ENCODE data around the gene SETD2. TPM values are rescaled to one million over a fixed set of nuclear protein-coding genes. Genes with fewer than 3 reads are reported as not detected.
"Not testable (repeated sequence)": the region's sequence is repeated elsewhere in the genome, so short reads cannot be mapped to it uniquely, and the experiment has no call there.

Gene SETD2
- 37.0 and 47.7 TPM in 2 replicates for total RNA-seq (2021)
- percentile 90 among the genes with signal in this experiment for Bru-seq, nascent RNA
- percentile 88 among the genes with signal in this experiment for BruChase-seq, experiment 1, labeled RNA remaining after a 2-hour chase
- BruChase-seq, experiment 2, labeled RNA remaining after a 6-hour chase, result percentile 82 among the genes with signal in this experiment
- long read RNA-seq, partial matches to known transcripts, result 3 of 5 reads
- long read RNA-seq, other reads (novel, unspliced or antisense), result 2 of 5 reads

DNA sequence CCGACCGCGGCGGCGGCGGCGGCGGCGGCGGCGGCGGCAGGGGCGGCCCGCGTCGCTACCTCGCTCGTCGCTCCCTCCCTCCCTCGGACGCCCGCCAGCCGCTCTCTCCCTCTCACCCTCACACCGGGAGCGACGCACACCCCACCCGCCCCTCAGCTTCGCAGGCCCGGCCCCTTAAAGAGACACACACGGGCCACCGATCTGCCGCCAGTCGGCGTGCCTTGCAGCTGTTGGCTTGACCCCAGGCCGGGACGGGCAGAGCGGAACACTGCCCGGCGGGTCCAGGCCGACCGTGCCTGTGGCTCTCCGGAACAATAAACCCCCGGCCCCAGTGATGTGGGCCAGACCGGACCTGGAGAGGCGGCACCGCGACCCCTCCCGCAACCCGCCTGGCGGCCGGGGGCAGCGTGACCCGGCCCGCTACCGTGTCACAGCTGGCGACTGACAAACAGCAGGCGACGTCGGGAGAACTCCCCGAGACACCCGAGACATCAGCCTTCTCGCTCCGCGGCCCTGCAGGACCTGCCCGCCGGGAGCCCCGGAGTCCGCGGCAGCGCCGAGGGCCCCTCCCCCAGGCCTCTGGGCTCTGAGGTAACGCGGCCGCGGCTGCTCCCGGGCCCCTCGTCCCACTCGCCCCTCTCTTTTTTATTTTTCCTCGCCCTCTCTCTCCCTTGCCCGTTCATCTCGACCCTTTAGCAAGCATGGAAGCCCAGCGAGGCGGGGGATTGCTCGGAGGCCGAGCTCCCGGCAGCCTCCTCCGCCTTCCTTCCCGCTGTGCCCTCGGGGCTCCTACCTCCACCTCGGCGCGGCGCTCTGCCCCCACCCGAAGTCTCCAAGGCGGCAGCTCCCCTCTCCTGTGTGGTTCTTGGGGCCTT lies at the start of gene SETD2:
TSS of gene SETD2 (minus strand) at position 107 of the 875 bp plus-strand sequence. CDS start 189 bp downstream, outside the sequence.
- Histone ChIP-seq H3K27me3 (ENCODE audit: insufficient read depth, low read depth) (no peaks in the 10 kb centered on the region), H3K4me2 (peak within 1 kb of the TSS; percentile 94), H3K9me2 (ENCODE audit: insufficient read depth) (no peaks in the 10 kb centered on the region), H3K27ac (peak within 1 kb of the TSS; percentile 47), H3K9me3 (ENCODE audit: insufficient read depth, low read depth) (no peaks in the 10 kb centered on the region), H4K20me1 (ENCODE audit: insufficient read depth) (peaks cover 27% of the 10 kb centered on the region), H3K79me2 (ENCODE audit: low read depth) (peaks cover 64% of the 10 kb centered on the region), H3K36me3 (ENCODE audit: low read depth) (no peaks in the 10 kb centered on the region), H3K4me3 (peak within 1 kb of the TSS; percentile 71), H2AFZ (peak within 1 kb of the TSS; percentile 83), H3F3A (ENCODE audit: insufficient read depth, low read depth) (peaks cover 12% of the 10 kb centered on the region; the same call in 1 of the 2 replicates), H3K4me1 (replicated peaks; ENCODE audit: insufficient read depth) (peaks cover 28% of the 10 kb centered on the region)
- peak; percentile 74 to 88 for DNase-seq
- CTCF ChIA-PET, result interaction anchor here (0.7 to 0.8 kb wide), 2 partner anchors 25 to 216 kb away, joined by 3 to 4 read pairs; partner anchors contain the start of gene PTPN23
- intact Hi-C loops (cut with micrococcal nuclease; ENCODE audit: unreplicated experiment), result loop anchor here (1.0 kb wide), 1 partner anchor 117 kb away; no protein-coding TSS in a partner anchor
- TF ChIP-seq EZH2 (IDR thresholded peaks at IDR 0.05; ENCODE audit: low read depth) (no peak), CTCF (conservative IDR thresholded peaks at IDR 0.05) (no peak)
- BruUV-seq (replicated peaks), result no TSS peak
- POLR2A ChIA-PET (ENCODE audit: unreplicated experiment), result interaction anchor here (0.8 kb wide), 1 partner anchor 15 kb away, joined by 5 read pairs; no protein-coding TSS in a partner anchor

- ChIA-PET CTCF (no interaction called here), POLR2A (ENCODE audit: unreplicated experiment) (no interaction called here)
- TF ChIP-seq CTCF (conservative IDR thresholded peaks at IDR 0.05), result no peak
- no peak for TF ChIP-seq EZH2 (IDR thresholded peaks at IDR 0.05; ENCODE audit: low read depth)
- Histone ChIP-seq H3K36me3 (ENCODE audit: low read depth) (no peaks in the 10 kb centered on the region), H3K27me3 (ENCODE audit: insufficient read depth, low read depth) (no peaks in the 10 kb centered on the region), H3K4me1 (replicated peaks; ENCODE audit: insufficient read depth) (no peaks in the 10 kb centered on the region), H3K79me2 (ENCODE audit: low read depth) (no peaks in the 10 kb centered on the region), H3K27ac (no peak overlapping the region), H3F3A (ENCODE audit: insufficient read depth, low read depth) (no peaks in the 10 kb centered on the region), H3K9me2 (ENCODE audit: insufficient read depth) (no peaks in the 10 kb centered on the region), H2AFZ (no peak overlapping the region), H3K4me2 (no peak overlapping the region), H3K9me3 (ENCODE audit: insufficient read depth, low read depth) (no peaks in the 10 kb centered on the region), H3K4me3 (no peak overlapping the region), H4K20me1 (ENCODE audit: insufficient read depth) (no peaks in the 10 kb centered on the region)
- no peak for DNase-seq
- intact Hi-C loops (cut with micrococcal nuclease; ENCODE audit: unreplicated experiment), result no loop called here
- no TSS peak for BruUV-seq (replicated peaks)
Observed at GRCh38 chr3:47210863-47211405, 47.0 kb upstream of the SETD2 start.

DNA sequence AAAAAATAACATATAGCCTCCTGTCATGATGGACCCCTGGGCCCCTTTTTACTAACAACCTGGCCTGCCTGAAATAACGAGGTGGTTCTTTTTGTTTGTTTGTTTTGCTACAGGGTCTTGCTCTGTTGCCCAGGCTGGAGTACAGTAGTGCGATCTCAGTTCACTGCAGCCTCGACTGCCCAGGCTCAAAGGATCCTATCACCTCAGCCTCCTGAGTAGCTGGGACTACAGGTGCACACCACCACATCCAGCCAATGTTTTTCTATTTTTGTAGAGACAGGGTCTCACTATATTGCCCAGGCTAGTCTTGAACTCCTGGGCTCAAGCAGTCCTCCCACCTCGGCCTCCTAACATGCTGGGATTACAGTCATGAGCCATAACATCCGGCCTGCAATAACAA lies 42.1 kb upstream of the SETD2 start:
- H3K27ac ChIP-seq; H4K20me1 ChIP-seq (ENCODE audit: insufficient read depth); H3K4me3 ChIP-seq; H3K9me3 ChIP-seq (ENCODE audit: insufficient read depth, low read depth); H3F3A ChIP-seq (ENCODE audit: insufficient read depth, low read depth); H3K9me2 ChIP-seq (ENCODE audit: insufficient read depth); DNase-seq; H3K36me3 ChIP-seq (ENCODE audit: low read depth); BruUV-seq (replicated peaks); intact Hi-C loops (cut with micrococcal nuclease; ENCODE audit: unreplicated experiment); H3K79me2 ChIP-seq (ENCODE audit: low read depth); H3K27me3 ChIP-seq (ENCODE audit: insufficient read depth, low read depth); CTCF ChIA-PET; H3K4me1 ChIP-seq (replicated peaks; ENCODE audit: insufficient read depth); POLR2A ChIA-PET (ENCODE audit: unreplicated experiment); H3K4me2 ChIP-seq; H2AFZ ChIP-seq: not testable (repeated sequence)

Measured in PC-9 (cell line).